Mucosa of descending colon (tissue), 3 donors: ENCODE measurements around the gene MRGPRF. TPM values are rescaled to one million over a fixed set of nuclear protein-coding genes. Genes with fewer than 3 reads are reported as not detected.
"Not testable (repeated sequence)": the region's sequence is repeated elsewhere in the genome, so short reads cannot be mapped to it uniquely, and the experiment has no call there.

ENCODE experiments used
- ATAC-seq: fragments of 200-7000 bp; cut with Tn5 transposase; one replicate; pipeline ENCODE4 v1.9.1; 2020; ENCODE audit warnings: mild to moderate bottlenecking, moderate library complexity
- DNase-seq, 3 donors: peaks; one replicate each; pipeline ENCODE4 v3.0.0-alpha.2; 2020
- H3K36me3 ChIP-seq: fragments of 200-600 bp; one replicate; pipeline ENCODE4 v1.8.0; 2021; ENCODE audit warnings: low read depth, mild to moderate bottlenecking
- H3K4me1 ChIP-seq: fragments of 200-600 bp; one replicate; pipeline ENCODE4 v1.8.0; 2021; ENCODE audit warnings: low read depth, mild to moderate bottlenecking
- H3K4me3 ChIP-seq: fragments of 200-600 bp; one replicate; pipeline ENCODE4 v1.8.0; 2021; ENCODE audit warnings: mild to moderate bottlenecking
- H3K9me3 ChIP-seq: fragments of 200-600 bp; one replicate; pipeline ENCODE4 v1.8.0; 2021; ENCODE audit warnings: mild to moderate bottlenecking
- intact Hi-C, 2 donors: fragments of 100-400 bp; cut with DNase I in 1 of 2; cut with micrococcal nuclease in 1 of 2; formaldehyde crosslinking; loops; one replicate each; pipeline versions ENCODE4 v1.11.0 to v1.11.1; 2022; cut with DNase I, micrococcal nuclease
- total RNA-seq, 3 donors: library from RNA; stranded (reverse); fragmentation: NEBNext Ultra II Directional in 2 of 3; extraction: Animal tissue kit (Norgen Biotek cat#: 25700) in 2 of 3; gene quantifications; one replicate each; pipeline versions ENCODE4 v1.2.1 to v1.2.4, GENCODE V29; 2021 to 2023
- TF ChIP-seq, protein P1 (sequence below): fragments of 200-600 bp; IDR thresholded peaks from one replicate; pipeline ENCODE4 v1.8.0; 2022; ENCODE audit warnings: antibody characterized with exemption, mild to moderate bottlenecking
- donor health status: DM: no; HTN: no; CAD: no; lungs with moderate emphysema.
- donor health status: DM: no; HTN: no; CAD: no.
- donor health status: DM: no; HTN: yes; CAD: no.

Gene MRGPRF
- total RNA-seq, 3 donors from 2014 or later = 4.7 to 117 (median 14.2) TPM

DNA sequence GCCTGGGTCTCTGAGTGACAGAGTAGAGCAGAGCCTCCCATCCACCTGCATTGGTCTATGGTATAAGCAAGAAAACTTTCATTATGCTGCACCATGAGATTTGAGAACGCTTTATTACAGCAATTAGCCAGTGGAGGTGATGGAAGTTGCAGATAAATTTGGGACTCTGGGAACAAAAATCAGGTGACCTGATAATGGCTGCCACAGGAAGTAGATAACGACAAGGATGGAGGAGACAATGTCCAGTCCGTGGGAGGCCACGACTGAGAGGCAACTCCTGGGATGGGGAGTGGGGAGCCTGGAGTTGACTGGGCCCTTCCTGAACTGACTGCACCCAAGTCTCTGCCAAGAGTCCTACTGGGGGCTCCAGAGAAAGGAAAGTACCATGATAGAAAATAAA lies 37.0 kb downstream of the MRGPRF start:
- intact Hi-C loops = no loop called here
- TF ChIP-seq, protein P1, sequence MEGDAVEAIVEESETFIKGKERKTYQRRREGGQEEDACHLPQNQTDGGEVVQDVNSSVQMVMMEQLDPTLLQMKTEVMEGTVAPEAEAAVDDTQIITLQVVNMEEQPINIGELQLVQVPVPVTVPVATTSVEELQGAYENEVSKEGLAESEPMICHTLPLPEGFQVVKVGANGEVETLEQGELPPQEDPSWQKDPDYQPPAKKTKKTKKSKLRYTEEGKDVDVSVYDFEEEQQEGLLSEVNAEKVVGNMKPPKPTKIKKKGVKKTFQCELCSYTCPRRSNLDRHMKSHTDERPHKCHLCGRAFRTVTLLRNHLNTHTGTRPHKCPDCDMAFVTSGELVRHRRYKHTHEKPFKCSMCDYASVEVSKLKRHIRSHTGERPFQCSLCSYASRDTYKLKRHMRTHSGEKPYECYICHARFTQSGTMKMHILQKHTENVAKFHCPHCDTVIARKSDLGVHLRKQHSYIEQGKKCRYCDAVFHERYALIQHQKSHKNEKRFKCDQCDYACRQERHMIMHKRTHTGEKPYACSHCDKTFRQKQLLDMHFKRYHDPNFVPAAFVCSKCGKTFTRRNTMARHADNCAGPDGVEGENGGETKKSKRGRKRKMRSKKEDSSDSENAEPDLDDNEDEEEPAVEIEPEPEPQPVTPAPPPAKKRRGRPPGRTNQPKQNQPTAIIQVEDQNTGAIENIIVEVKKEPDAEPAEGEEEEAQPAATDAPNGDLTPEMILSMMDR = no peak

DNA sequence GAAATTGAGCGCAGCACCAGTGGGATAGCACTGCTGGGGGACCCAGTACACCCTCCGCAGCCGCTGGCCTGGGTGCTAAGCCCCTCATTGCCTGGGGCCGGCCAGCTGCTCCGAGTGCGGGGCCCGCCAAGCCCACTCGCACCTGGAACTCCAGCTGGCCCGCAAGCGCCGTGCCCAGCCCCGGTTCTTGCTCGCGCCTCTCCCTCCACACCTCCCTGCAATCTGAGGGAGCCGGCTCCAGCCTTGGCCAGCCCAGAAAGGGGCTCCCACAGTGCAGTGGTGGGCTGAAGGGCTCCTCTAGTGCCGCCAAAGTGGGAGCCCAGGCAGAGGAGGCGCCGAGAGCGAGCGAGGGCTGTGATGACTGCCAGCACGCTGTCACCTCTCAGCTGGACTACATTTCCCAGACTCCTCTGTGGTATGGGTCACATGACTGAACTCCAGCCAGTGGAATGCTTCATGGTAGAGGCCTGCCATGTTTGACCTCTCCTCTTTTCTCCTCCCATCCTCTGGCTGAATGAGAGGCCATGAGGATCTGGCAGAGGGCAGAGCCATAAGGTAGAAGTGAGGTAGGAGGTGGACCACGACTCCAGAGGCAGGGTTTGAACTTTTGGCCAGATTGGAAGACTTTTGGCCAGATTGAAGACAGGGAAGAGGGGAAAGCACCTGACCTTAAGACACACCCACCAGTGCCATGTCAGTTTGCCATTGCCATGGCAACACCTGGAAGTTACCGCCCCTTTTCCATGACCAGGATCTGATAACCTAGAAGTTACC lies 38.4 kb downstream of the MRGPRF start:
- Histone ChIP-seq H3K4me1 (no peaks in the 10 kb centered on the region), H3K9me3 (no peaks in the 10 kb centered on the region), H3K36me3 (no peaks in the 10 kb centered on the region), H3K4me3 (no peak overlapping the region)
- DNase-seq (no peak), ATAC-seq (peak; percentile 73)
- intact Hi-C loops = no loop called here
- TF ChIP-seq, protein P1 = no peak

More for the DNA sequence above, 37.0 kb downstream of the MRGPRF start:
- DNase-seq (no peak), ATAC-seq (no peak)
- Histone ChIP-seq H3K4me3 (no peak overlapping the region), H3K36me3 (no peaks in the 10 kb centered on the region), H3K9me3 (no peaks in the 10 kb centered on the region), H3K4me1 (no peaks in the 10 kb centered on the region)

DNA sequence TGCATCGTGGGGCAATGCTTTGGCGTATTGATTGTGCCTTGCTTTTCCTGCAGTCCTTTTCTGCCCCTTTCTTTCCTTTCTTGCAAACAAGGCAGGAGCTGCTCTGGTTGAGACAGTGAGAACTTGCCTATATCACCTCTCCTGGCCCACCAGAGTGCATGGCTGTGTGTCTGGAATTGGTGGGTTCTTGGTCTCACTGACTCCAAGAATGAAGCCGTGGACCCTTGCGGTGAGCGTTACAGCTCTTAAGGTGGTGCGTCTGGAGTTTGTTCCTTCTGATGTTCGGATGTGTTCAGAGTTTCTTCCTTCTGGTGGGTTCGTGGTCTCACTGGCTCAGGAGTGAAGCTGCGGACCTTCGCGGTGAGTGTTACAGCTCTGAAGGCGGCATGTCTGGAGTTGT lies 39.3 kb downstream of the MRGPRF start:
- ATAC-seq, H3K9me3 ChIP-seq, H3K4me3 ChIP-seq, H3K36me3 ChIP-seq, intact Hi-C loops, DNase-seq, H3K4me1 ChIP-seq: not testable (repeated sequence)

DNA sequence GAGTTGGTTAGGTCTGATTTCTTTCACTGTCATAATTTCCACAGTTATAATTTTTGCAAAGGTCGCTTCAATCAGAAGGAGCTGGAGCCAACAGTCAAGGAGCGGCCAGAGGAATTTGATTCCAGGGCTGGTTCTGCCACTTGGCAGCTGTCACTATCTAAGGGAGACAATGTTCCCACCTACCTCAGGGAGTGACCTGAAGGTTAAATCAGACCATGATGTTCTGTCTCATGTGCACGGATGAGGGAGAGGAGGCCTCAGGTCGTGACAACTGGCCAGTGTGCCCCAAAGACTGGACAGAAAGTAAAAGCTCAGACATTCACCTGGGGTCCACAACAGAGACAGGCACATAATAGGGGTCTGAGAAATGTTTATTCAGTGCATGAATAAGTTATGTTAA lies 39.8 kb downstream of the MRGPRF start:
- intact Hi-C loops = no loop called here
- Histone ChIP-seq H3K4me3 (no peak overlapping the region), H3K9me3 (no peaks in the 10 kb centered on the region), H3K4me1 (no peaks in the 10 kb centered on the region), H3K36me3 (no peaks in the 10 kb centered on the region)
- DNase-seq (no peak), ATAC-seq (no peak)
- TF ChIP-seq, protein P1 = no peak

DNA sequence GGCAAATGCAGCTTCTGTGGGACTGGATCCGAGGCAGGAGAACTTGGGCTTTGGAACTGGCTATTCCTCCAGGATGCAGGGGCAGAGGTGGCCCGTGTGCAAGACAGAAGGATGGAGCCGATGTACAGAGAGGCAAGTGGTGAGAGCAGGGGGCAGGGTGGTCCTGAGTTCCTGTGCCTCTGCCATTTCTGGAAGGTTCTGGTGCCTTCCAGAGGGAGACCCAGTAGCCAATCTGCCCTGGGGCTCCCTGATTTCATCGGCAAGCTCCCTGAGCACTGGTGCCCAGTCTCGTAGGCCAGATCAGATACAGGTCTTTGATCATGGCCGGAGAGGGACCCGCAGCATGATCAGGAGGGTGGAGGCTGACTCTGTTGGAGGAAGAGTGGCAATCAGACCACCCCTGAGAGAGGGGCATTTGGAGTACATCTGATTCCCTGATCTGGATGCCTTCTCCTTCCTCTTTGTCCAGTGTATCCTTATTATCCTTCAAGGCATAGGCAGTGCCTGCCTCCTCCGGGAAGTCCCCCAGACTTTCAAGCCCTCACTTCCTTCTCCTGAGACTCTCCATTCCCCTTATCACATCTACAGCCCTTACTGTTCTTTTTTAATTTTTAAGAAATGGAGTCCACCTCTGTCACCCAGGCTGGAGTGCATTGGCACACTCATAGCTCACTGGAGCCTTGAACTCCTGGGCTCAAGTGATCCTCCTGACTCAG lies 42.0 kb downstream of the MRGPRF start:
- Histone ChIP-seq H3K4me3 (no peak overlapping the region), H3K36me3 (no peaks in the 10 kb centered on the region), H3K4me1 (no peaks in the 10 kb centered on the region), H3K9me3 (no peaks in the 10 kb centered on the region)
- TF ChIP-seq, protein P1 = no peak
- intact Hi-C loops = no loop called here
- ATAC-seq = no peak
- DNase-seq = no peak

DNA sequence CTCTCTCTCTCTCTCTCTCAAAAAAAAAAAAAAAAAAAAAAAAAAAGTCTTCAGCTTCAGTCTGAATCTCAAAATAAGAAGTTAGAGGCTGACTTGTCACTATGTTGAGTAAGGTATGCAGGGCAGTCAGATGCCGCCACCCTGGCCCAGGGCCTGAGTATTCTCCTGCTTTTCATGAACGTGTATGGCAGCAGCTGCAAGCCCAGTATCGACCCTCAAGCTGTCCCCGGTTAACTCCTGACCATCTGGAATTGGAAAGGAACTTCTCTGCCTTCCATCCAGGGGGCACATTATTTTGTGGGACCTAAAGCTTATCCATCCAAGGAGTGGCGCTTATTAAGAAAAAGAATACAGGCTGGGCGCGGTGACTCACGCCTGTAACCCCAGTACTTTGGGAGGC lies 43.7 kb downstream of the MRGPRF start:
- TF ChIP-seq, protein P1 = no peak
- H3K4me1 ChIP-seq = no peaks in the 10 kb centered on the region
- ATAC-seq = no peak
- H3K4me3 ChIP-seq = no peak overlapping the region
- no peaks in the 10 kb centered on the region for H3K36me3 ChIP-seq
- intact Hi-C loops = no loop called here
- no peak for DNase-seq
- no peaks in the 10 kb centered on the region for H3K9me3 ChIP-seq
